HCT116 (cell line): ENCODE data around the gene CD7. TPM values are rescaled to one million over a fixed set of nuclear protein-coding genes. Genes with fewer than 3 reads are reported as not detected.

ENCODE experiments used
- ATAC-seq: fragments of 200-7000 bp; cut with Tn5 transposase; 2 replicates; pipeline ENCODE4 v1.9.1; 2020; ENCODE audit warnings: mild to moderate bottlenecking, moderate library complexity
- BruUV-seq: library from RNA; stranded (reverse); fragments of 400-500 nt; replicated peaks from 2 replicates; lab custom pipeline; 2021; lab: Mats Ljungman, UMichigan
- CTCF ChIA-PET: fragments of 300-600 bp; sonication (Branson Sonifier 250); formaldehyde crosslinking; loops from one replicate; lab custom pipeline; 2021; ENCODE audit warnings: antibody characterized with exemption; lab: Charles Lee
- POLR2A ChIA-PET: fragments of 300-600, 350-600 bp; sonication (Branson Sonifier 250); formaldehyde crosslinking; loops from one replicate; lab custom pipeline; 2021; ENCODE audit warnings: antibody characterized with exemption; lab: Charles Lee
- RAD21 ChIA-PET, 2 experiments: fragments of 300-600 bp; sonication (Branson Sonifier 250); formaldehyde crosslinking; loops; one replicate each; lab custom pipeline; 2023; ENCODE audit warnings: low total read pairs in 2 of 2; ENCODE audit not compliant: uncharacterized antibody in 2 of 2, unreplicated experiment in 2 of 2, low non-redundant PET in 1 of 2; lab: Charles Lee
- DNase-seq: peaks from one replicate; pipeline ENCODE4 v3.0.0-alpha.2; 2010; ENCODE audit warnings: low read depth, low spot score
- H2AFZ ChIP-seq: fragments of 200-600 bp; shearing (Covaris generic), sonication (generic); 2 replicates; pipeline ENCODE4 v1.6.1; 2017; ENCODE audit warnings: low read depth, mixed run types, mixed read lengths, antibody characterized with exemption, low read length; ENCODE audit not compliant: poor library complexity, severe bottlenecking
- H3K27ac ChIP-seq: 2 replicates; pipeline ENCODE4 v1.5.1; 2012; ENCODE audit warnings: low read depth, low read length
- H3K27me3 ChIP-seq: fragments of 200-600 bp; sonication (generic); 2 replicates; pipeline ENCODE4 v1.6.1; 2016; ENCODE audit warnings: mixed run types, low read length, mixed read lengths; ENCODE audit not compliant: insufficient read depth
- H3K36me3 ChIP-seq, 2 experiments: fragments of 200-500 bp in 1 of 2; fragments of 200-600 bp in 1 of 2; sonication (Bioruptor generic) in 1 of 2; sonication (generic) in 1 of 2; 2 replicates each; pipeline versions ENCODE4 v1.5.1 to v1.6.1; 2014 to 2016; ENCODE audit warnings: low read length in 2 of 2, inconsistent platforms in 1 of 2, mixed read lengths in 1 of 2, mixed run types in 1 of 2; ENCODE audit not compliant: insufficient read depth in 2 of 2, control insufficient read depth in 1 of 2
- H3K4me1 ChIP-seq, 2 experiments: fragments of 200-600 bp in 1 of 2; sonication (generic) in 1 of 2; 2 replicates each; pipeline versions ENCODE4 v1.5.1 to v1.6.1; 2012 to 2017; ENCODE audit warnings: low read length in 2 of 2, inconsistent platforms in 1 of 2, mild to moderate bottlenecking in 1 of 2, mixed read lengths in 1 of 2, mixed run types in 1 of 2, moderate library complexity in 1 of 2; ENCODE audit not compliant: insufficient read depth in 2 of 2, control insufficient read depth in 1 of 2
- H3K4me2 ChIP-seq: fragments of 200-600 bp; sonication (generic); 2 replicates; pipeline ENCODE4 v1.6.1; 2017; ENCODE audit warnings: mixed run types, low read length, mixed read lengths
- H3K4me3 ChIP-seq, 2 experiments: fragments of 200-600 bp in 1 of 2; sonication (generic) in 1 of 2; replicated peaks in 1 of 2; 2 replicates each; pipeline ENCODE4 v1.5.1; 2011 to 2016; ENCODE audit warnings: low read length in 2 of 2, control low read depth in 1 of 2, low read depth in 1 of 2, mild to moderate bottlenecking in 1 of 2, mixed read lengths in 1 of 2, mixed run types in 1 of 2
- H3K79me2 ChIP-seq: fragments of 200-600 bp; sonication (generic); 2 replicates; pipeline ENCODE4 v1.6.1; 2017; ENCODE audit warnings: mild to moderate bottlenecking, mixed run types, low read length, moderate library complexity, mixed read lengths; ENCODE audit not compliant: insufficient read depth
- H3K9ac ChIP-seq: fragments of 200-600 bp; sonication (generic); 2 replicates; pipeline ENCODE4 v1.6.1; 2016; ENCODE audit warnings: low read length, mixed read lengths
- H3K9me2 ChIP-seq: fragments of 200-600 bp; sonication (generic), shearing (Covaris generic); 2 replicates; pipeline ENCODE4 v1.6.1; 2017; ENCODE audit warnings: mixed run types, mild to moderate bottlenecking, moderate library complexity; ENCODE audit not compliant: insufficient read depth
- H3K9me3 ChIP-seq, 2 experiments: fragments of 200-500 bp in 1 of 2; fragments of 200-600 bp in 1 of 2; sonication (Bioruptor generic) in 1 of 2; sonication (generic) in 1 of 2; 2 replicates each; pipeline ENCODE4 v1.6.1; 2014 to 2017; ENCODE audit warnings: low read length in 2 of 2, mixed read lengths in 2 of 2, inconsistent platforms in 1 of 2, low read depth in 1 of 2, mild to moderate bottlenecking in 1 of 2, mixed run types in 1 of 2, moderate library complexity in 1 of 2; ENCODE audit not compliant: control insufficient read depth in 1 of 2, insufficient read depth in 1 of 2
- H4K20me1 ChIP-seq: fragments of 200-600 bp; sonication (generic), shearing (Covaris generic); 2 replicates; pipeline ENCODE4 v1.6.1; 2017; ENCODE audit warnings: mixed run types, mild to moderate bottlenecking, moderate library complexity; ENCODE audit not compliant: insufficient read depth
- CBX3 ChIP-seq: IDR thresholded peaks from 2 replicates; pipeline ENCODE4 v1.6.1; 2012; ENCODE audit warnings: low read depth
- EGR1 ChIP-seq: IDR thresholded peaks from 2 replicates; pipeline ENCODE4 v1.6.1; 2012; ENCODE audit warnings: low read depth
- ELF1 ChIP-seq: IDR thresholded peaks from 2 replicates; pipeline ENCODE4 v1.6.1; 2012; ENCODE audit warnings: low read depth, borderline replicate concordance
- EZH2 ChIP-seq: fragments of 200-600 bp; sonication (generic); IDR thresholded peaks from 2 replicates; pipeline ENCODE4 v1.6.1; 2017; ENCODE audit warnings: antibody characterized with exemption, mixed run types
- EZH2phosphoT487 ChIP-seq: fragments of 200-600 bp; IDR thresholded peaks from 2 replicates; pipeline ENCODE4 v1.6.1; 2018; ENCODE audit warnings: antibody characterized with exemption, borderline replicate concordance
- FOSL1 ChIP-seq: IDR thresholded peaks from 2 replicates; pipeline ENCODE4 v1.6.1; 2012; ENCODE audit warnings: low read depth
- JUND ChIP-seq: IDR thresholded peaks from 2 replicates; pipeline ENCODE4 v1.6.1; 2012
- MAX ChIP-seq: IDR thresholded peaks from 2 replicates; pipeline ENCODE4 v1.6.1; 2012
- POLR2A ChIP-seq: IDR thresholded peaks from 2 replicates; pipeline ENCODE4 v1.7.0; 2011; ENCODE audit warnings: borderline replicate concordance; ENCODE audit not compliant: insufficient read depth, insufficient read length; ENCODE audit errors: extremely low read depth
- POLR2AphosphoS5 ChIP-seq: IDR thresholded peaks from 2 replicates; pipeline ENCODE4 v1.6.1; 2011; ENCODE audit warnings: mild to moderate bottlenecking, low read depth, low read length, moderate library complexity
- RAD21 ChIP-seq: IDR thresholded peaks from 2 replicates; pipeline ENCODE4 v1.6.1; 2012; ENCODE audit warnings: low read depth, mild to moderate bottlenecking
- SIN3A ChIP-seq: IDR thresholded peaks from 2 replicates; pipeline ENCODE4 v1.6.1; 2012; ENCODE audit warnings: low read depth
- SP1 ChIP-seq: IDR thresholded peaks from 2 replicates; pipeline ENCODE4 v1.6.1; 2012; ENCODE audit warnings: low read depth
- SRF ChIP-seq: IDR thresholded peaks from 2 replicates; pipeline ENCODE4 v1.6.1; 2012; ENCODE audit warnings: low read depth
- YY1 ChIP-seq: IDR thresholded peaks from 2 replicates; pipeline ENCODE4 v1.6.1; 2011; ENCODE audit warnings: low read length, low read depth, moderate library complexity, mild to moderate bottlenecking; ENCODE audit not compliant: insufficient replicate concordance; ENCODE audit errors: extremely low read depth
- ZFX ChIP-seq: fragments of 450-650 bp; IDR thresholded peaks from 2 replicates; pipeline ENCODE4 v1.6.1; 2017
- ZNF274 ChIP-seq: fragments of 200-500 bp; sonication (Bioruptor generic); IDR thresholded peaks from 2 replicates; pipeline ENCODE4 v1.6.1; 2014; ENCODE audit warnings: mild to moderate bottlenecking, low read depth, low read length, inconsistent platforms
- intact Hi-C: fragments of 100-400 bp; cut with micrococcal nuclease; formaldehyde crosslinking; loops from 2 replicates; pipeline ENCODE4 v1.10.0; 2022
- total RNA-seq: library from RNA; stranded (reverse); gene quantifications from one replicate; pipeline ENCODE4 v1.2.1, GENCODE V29; 2021; ENCODE audit not compliant: unreplicated experiment
- TF ChIP-seq, protein P1 (sequence below): IDR thresholded peaks from 2 replicates; pipeline ENCODE4 v1.6.1; 2011; ENCODE audit warnings: mild to moderate bottlenecking, low read length, moderate library complexity; ENCODE audit not compliant: insufficient replicate concordance; ENCODE audit errors: extremely low read depth

The CD7 gene
- total RNA-seq, 1 experiment from 2014 or later = 0.61 TPM

GRCh38 chr17:82321947-82322466, 4.6 kb upstream of the CD7 start:
- no peaks in the 10 kb centered on the region for H3K79me2 ChIP-seq
- POLR2A ChIA-PET = no interaction called here
- peaks cover 0 to 15% of the 10 kb centered on the region in 2 experiments; a peak in 2 of 4 replicates for H3K4me1 ChIP-seq
- CTCF ChIA-PET = interaction anchor here (1.0 kb wide), 2 partner anchors 12 to 21 kb away, joined by 3 to 4 read pairs; partner anchors contain the start of gene SECTM1
- DNase-seq (no peak), ATAC-seq (no peak)
- H3K4me3 ChIP-seq = no peak overlapping the region
- H3K27me3 ChIP-seq = no peaks in the 10 kb centered on the region
- no peak overlapping the region for H3K4me2 ChIP-seq
- BruUV-seq = no TSS peak
- RAD21 ChIA-PET = no interaction called here
- H3K9me3 ChIP-seq = peaks cover 0 to 21% of the 10 kb centered on the region in 2 experiments; a peak in 1 of 4 replicates
- no peak overlapping the region for H3K27ac ChIP-seq
- H3K9me2 ChIP-seq = no peaks in the 10 kb centered on the region
- H3K36me3 ChIP-seq = no peaks in the 10 kb centered on the region
- no peak overlapping the region for H2AFZ ChIP-seq
- H4K20me1 ChIP-seq = no peaks in the 10 kb centered on the region
- no peak for TF ChIP-seq CBX3
- TF ChIP-seq EZH2phosphoT487 = no peak
- no peak for TF ChIP-seq EZH2
- TF ChIP-seq SIN3A = no peak
- TF ChIP-seq, protein P1, sequence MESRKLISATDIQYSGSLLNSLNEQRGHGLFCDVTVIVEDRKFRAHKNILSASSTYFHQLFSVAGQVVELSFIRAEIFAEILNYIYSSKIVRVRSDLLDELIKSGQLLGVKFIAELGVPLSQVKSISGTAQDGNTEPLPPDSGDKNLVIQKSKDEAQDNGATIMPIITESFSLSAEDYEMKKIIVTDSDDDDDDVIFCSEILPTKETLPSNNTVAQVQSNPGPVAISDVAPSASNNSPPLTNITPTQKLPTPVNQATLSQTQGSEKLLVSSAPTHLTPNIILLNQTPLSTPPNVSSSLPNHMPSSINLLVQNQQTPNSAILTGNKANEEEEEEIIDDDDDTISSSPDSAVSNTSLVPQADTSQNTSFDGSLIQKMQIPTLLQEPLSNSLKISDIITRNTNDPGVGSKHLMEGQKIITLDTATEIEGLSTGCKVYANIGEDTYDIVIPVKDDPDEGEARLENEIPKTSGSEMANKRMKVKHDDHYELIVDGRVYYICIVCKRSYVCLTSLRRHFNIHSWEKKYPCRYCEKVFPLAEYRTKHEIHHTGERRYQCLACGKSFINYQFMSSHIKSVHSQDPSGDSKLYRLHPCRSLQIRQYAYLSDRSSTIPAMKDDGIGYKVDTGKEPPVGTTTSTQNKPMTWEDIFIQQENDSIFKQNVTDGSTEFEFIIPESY = no peak
- no peak for TF ChIP-seq ELF1
- no peak for TF ChIP-seq ZFX
- TF ChIP-seq JUND = no peak
- TF ChIP-seq ZNF274 = no peak
- TF ChIP-seq POLR2AphosphoS5 = no peak
- TF ChIP-seq EGR1 = no peak
- TF ChIP-seq RAD21 = no peak
- no peak for TF ChIP-seq SP1
- no peak for TF ChIP-seq MAX
- TF ChIP-seq FOSL1 = no peak
- no peak for TF ChIP-seq POLR2A
- no peak for TF ChIP-seq YY1
- TF ChIP-seq SRF = no peak
- H3K9ac ChIP-seq = no peak overlapping the region
- intact Hi-C loops = loop anchor here (1.0 kb wide), 1 partner anchor 78 kb away; no protein-coding TSS in a partner anchor
